ENCODE results near the gene PUS1.
A peak's percentile ranks its signal among the peaks of the same experiment; 100 is the strongest.
"Not testable (repeated sequence)": the region's sequence is repeated elsewhere in the genome, so short reads cannot be mapped to it uniquely, and the experiment has no call there.

PUS1 gene

DNA sequence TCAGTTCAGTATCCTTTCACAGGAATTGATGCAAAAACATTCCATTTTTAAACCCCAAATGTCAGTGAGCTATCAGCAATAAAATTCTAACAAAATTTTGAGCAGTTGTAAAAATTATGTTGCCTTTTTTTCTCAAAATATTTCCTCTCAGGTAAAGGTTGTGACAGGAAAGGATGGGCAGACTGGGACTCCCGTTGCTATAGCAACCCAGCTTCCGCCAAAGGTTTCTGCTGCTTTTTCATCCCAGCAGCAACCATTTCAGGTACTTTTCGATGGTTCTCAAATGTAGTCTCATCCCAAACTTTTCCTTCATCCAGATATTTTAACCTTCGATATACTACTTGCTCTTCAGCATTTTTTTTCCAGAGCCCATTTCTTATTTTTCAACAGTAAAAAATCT is 34.3 kb downstream of the PUS1 start:
- peak; percentile 40 for DNase-seq

DNA sequence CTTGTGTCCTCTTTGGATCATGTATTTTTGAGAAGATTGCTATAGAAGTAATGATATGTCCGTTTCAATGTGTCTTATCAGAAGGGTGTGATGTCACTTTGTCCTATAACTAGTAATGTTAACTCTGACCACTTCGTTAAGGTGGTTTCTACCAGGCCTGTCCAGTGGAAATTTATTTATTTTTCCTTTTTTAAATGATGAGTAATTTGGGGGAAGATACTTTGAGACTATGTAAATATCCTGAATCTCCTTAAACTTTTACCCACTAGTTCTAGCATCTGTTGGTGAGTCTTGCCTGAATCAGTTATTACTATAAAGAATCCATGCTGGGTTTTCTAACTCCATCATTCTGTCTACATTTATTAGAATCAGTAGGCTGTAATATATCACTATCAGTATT is 36.0 kb downstream of the PUS1 start:
- DNase-seq = no peak

DNA sequence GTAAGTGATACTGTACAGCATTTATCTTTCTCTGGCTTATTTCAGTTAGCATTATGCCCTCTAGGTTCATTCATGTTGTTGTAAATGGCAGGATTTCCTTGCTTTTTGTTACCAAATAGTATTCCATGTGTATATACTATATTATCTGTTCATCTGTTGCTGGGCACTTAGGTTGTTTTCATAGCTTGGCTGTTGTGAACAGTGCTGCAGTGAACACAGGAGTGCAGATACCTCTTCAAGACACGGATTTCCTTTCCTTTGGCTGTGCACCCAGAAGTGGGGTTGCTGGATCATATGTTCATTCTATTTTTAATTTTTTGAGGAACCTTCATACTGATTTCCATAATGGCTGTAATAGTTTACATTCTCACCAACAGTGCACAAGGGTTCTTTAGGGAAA is 42.1 kb downstream of the PUS1 start:
- DNase-seq = no peak

DNA sequence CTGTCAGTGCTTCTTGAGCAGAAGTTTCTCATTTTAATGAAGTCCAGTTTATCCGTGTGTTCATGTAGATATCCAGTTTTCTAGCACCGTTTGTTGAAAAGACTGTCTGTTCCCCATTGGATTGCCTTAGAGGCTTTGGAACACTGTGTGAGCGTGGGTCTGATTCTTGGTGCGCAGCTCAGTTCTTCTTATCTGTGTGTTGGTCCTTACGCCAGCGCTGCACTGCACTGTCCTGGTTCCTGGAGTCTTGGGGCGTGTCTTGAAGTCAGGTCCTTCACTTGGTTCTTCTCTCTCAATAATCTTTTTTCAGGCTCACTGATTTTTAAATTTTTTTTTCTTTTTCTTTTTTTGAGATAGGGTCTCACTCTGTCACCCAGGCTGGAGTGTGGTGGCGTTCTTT is 46.2 kb downstream of the PUS1 start:
- DNase-seq = no peak

DNA sequence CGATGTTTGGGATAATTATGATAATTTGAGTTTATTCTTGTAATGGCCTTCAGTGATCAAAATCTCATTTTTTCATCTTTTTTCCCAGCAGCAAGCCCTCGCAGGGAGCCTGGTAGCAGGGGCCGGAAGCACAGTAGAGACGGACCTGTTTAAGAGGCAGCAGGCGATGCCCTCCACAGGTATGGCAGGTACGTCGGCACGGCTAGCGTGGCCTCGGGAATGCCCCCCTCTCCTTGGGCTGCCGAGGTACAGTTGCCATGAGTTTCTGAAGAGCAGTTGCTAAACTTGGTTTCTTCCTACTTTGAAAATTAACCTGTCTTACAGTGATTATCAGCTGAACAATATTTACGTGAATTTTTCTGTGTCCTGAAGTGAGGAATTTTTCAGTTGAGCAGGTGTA is 50.5 kb downstream of the PUS1 start:
- DNase-seq = no peak

DNA sequence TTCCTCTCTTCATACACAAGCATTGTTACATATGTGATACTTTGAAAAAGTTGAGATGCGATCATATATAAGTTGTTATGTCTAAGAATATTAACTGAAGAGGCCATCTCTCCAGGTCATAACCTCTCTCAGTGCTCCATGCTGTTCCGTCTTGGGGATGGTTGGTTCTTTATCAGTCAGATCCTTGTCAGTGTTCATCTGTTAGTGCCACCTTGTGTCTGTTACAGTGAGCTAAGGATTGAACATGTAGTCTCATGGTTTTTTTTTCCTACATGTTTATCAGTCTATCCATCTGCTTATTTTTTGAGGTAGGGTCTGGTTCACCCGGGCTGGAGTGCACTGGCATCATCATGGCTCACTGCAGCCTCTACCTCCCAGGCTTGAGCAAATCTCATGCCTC is 51.2 kb downstream of the PUS1 start:
- no peak for DNase-seq

DNA sequence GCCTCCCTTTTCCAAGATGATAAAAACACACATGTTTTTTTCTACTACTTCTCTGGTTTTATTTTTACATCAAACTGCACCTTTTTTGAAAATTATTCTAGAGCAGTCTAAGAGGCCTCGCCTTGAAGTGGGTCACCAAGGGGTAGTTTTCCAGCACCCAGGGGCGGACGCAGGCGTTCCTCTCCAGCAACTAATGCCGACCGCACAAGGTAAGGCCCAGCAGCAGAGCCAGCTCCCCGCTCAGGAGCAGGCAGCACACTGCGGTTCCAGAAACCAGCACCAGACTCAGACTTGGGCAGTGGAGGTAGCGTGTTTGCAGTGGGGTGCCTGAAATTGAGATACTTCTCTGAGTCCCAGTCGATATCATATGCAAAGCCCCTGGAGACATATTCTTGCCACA is 52.3 kb downstream of the PUS1 start:
- DNase-seq = no peak

DNA sequence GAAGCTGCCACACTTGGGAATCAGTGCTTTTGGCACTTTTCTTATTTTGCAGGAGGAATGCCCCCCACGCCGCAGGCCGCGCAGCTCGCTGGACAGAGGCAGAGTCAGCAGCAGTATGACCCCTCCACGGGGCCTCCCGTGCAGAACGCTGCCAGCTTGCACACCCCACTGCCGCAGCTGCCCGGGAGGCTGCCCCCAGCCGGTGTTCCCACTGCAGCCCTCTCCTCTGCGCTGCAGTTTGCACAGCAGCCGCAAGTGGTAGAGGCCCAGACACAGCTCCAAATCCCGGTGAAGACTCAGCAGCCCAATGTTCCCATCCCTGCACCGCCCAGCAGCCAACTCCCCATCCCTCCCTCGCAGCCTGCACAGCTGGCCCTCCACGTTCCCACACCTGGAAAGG is 53.0 kb downstream of the PUS1 start:
- DNase-seq = no peak

DNA sequence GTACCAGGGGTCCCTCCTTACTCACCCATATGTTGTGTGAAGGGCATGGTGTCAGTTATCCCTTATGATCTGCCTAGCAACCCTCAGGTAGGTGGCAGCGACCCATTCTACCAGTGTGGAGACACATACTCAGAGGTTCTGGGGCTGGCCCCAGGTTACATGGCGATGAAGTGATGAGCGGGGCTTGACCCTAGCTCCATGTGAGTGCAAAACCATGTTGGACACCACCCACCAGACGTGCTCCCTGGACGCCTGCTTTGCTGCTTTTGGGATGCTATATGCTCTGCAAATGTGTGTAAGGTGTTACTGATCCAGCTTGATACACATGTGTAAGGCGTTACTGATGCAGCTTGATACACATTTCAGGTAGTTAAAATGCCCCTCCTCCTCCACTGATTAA is 54.0 kb downstream of the PUS1 start:
- no peak for DNase-seq

DNA sequence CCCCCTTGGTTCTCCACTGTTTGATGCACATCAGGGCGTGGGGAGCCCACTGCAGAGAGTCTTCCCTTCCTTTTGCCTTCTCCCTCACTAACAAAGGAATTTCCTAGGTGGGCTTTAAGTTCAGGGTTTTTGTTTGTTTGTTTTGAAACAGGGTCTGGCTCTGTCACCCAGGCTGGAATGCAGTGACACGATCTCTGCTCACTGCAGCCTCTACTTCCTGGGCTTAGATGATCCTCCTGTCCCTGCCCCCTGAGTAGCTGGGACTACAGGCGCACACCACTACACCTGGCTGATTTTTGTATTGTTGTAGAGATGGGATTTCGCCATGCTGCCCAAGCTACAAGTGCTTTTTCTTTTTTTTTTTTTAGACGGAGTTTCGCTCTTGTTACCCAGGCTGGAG is 54.5 kb downstream of the PUS1 start:
- no peak for DNase-seq

DNA sequence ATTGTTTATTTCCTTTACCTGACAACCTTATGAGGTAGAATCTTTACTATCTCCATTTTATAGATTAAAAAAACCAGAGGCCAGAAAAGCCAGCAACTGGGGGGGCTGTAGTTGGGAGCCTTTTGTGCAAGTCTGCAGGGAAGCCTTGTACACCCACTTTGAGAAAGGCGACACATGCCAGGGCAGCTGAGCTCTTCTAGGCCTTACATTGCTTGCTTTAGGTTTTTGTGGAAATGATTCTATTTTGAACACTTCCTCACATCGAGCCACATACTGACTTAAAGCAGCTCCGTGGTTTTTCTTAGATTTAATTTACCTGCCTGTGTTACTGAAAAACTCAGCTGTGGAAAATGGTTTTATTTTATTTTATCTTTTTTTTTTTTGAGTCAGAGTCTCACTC is 55.3 kb downstream of the PUS1 start:
- DNase-seq = no peak

DNA sequence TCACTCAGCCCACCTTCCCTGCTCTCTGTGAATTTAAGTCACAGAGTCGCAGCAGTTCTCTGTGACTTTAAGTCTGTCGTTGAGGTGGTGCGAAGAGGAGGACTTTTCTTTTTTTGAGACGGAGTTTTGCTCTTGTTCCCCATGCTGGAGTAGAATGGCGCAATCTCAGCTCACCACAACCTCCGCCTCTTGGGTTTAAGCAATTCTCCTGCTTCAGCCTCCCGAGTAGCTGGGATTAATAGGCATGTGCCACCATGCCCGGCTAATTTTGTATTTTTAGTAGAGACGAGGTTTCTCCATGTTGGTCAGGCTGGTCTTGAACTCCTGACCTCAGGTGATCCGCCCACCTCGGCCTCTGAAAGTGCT is 56.4 kb downstream of the PUS1 start:
- DNase-seq = not testable (repeated sequence)

DNA sequence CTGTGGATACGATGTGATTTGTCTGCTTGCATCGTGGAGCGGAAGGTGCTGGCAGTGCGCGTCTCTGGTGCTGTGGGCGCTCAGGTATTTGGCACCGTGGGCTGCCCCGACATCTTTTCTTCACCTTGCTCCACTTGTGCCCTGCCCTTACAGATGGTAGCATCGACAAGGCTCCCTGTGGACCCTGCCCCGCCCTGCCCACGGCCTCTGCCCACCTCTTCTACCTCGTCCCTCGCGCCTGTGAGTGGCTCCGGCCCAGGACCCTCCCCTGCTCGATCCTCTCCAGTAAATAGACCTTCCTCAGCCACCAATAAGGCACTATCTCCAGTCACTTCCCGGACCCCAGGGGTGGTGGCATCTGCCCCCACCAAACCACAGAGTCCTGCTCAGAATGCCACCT is 57.3 kb downstream of the PUS1 start:
- DNase-seq = no peak

DNA sequence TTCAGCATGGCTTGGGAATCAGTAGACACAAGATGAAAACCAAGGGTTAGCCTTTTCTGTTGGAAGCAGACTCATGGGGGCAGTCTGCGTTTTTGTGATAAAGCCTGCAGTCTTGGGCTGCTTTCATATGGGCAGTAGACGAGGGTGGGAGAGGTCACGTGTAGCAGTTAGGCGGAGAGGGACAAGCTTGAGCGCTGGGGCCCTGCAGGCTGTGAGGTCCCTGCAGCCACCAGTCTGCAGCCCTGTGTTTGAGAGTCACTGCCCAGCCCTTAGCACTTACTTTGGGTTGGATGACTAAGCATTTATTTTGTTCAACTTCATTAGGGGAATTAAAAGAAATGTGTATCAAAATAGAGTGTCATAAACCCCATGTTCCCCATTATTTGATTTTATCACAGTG is 57.8 kb downstream of the PUS1 start:
- no peak for DNase-seq

DNA sequence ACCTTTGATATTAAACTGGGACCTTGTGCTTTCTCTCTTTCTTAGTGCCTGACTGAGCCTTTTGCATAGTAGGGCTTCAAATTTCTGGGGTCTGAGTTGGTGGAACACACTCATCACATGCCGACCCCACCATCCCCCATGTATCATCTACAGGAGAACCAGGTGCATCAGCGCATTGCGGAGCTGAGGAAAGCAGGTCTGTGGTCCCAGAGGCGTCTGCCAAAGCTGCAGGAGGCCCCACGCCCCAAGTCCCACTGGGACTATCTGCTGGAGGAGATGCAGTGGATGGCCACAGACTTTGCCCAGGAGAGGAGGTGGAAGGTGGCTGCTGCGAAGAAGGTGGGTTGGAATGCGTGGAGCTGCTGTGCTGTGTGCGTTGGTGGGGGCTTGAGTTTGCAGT is 58.5 kb downstream of the PUS1 start:
- no peak for DNase-seq

DNA sequence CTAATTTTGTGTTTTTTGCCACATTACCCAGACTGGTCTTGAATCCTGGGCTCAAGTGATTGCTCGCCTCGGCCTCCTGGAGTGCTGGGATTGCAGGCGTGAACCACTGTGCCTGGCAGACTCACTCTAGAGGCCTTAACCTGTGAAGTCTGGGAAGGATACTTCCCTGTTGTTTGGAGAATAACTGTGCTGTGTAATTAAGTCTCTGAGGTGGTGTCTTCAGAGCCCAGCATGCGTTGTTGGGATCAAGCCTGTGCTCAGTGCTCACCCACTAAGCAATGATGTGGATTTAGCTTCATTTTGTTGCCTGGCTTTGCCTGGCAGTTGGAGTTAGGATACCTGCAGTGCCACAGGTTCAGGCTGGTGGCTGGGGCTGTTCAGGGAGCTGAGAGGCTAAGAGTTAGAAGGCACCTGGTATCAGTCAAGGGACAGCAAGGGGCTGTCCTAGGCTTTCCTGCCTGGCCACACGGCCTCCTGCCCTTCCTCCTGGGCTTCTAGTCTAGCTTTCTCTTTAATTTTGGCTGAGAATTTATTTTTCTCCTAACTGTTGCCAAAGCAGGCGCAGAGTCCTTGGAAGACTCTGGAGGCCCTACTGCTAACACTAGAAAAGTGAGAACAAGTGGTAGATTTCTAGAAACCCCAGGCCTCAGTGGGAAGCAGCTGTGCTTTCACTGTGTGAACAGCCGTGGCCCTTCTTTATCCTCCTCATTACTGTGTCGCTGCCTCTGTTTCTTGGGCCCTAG is 59.1 kb downstream of the PUS1 start:
- DNase-seq = no peak

DNA sequence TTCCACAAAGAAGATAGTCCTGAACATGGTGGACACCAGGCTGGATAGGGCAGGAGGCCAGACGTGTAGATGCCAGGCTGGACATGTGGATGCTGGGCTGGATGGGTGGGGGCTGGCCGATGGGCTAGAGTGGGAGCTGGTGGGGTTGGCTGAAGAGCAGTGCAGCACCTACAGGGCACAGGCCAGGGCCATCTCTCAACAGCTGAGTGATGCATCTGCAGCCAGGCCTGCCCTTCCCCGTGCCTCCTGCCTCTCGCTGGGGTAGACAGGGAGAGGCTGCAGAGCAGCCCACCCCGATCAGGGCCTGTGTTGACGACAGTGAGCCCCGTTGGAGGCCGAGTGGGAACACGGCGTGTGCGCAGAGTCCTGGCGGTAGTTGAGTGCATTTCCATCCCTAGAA is 59.9 kb downstream of the PUS1 start:
- DNase-seq = no peak

DNA sequence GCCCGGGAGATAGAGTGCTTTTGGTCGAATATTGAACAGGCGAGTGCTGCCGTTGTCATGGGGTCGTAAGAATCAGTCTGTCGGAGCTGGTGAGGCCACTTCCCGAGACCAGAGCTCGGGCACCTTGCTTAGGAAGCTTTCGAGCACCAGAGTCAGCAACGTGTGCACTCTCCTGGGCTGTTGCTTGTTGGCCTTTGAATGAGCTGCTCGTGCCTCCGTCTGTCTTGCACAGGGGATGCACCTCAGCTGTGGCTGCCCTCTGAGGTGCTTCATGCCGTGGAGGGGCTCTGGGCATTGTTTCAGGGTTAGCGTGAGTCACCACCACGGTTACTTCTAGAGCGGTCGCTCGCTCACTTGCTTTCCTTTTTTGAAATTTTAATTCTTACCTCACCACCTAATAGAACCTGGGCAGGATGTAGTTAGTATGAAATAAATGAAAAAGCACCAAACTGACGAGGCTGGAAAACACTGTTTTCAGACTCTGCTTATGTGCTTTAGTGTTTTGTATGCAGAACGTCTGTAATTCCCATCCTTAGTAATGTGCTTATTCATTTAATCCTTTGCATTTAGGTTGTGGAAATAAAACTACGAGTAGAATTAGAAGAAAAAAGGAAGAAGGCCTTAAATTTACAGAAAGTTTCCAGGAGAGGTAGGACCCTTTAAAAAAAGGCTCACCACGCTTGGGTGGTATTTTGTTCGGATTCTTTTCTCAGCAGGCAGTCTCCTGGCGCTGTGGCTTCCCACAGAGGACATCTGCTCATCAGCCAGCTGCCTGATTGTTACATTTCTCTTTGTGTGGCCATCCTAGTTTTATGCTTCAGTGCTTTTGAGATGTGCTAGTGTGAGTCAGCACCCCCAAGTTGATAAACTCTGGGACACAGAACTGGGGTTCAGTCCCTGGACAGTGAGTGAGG is 61.2 kb downstream of the PUS1 start:
- DNase-seq = no peak

DNA sequence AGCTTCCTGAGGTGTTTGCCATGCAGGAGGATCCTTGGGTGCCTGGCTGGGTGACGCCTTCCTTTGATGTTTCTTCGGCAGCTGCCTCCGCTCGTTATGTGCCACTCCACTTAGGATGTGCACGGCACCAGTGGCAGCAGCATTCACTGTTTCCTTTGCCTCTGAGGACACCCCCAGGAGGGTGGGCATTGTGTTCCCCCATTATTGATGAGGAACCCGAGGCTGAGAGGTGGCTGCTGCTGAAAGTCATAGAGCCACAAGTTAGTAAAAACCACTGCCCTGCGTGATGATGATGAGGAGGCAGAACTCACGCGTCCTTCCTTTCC is 61.9 kb downstream of the PUS1 start:
- no peak for DNase-seq

DNA sequence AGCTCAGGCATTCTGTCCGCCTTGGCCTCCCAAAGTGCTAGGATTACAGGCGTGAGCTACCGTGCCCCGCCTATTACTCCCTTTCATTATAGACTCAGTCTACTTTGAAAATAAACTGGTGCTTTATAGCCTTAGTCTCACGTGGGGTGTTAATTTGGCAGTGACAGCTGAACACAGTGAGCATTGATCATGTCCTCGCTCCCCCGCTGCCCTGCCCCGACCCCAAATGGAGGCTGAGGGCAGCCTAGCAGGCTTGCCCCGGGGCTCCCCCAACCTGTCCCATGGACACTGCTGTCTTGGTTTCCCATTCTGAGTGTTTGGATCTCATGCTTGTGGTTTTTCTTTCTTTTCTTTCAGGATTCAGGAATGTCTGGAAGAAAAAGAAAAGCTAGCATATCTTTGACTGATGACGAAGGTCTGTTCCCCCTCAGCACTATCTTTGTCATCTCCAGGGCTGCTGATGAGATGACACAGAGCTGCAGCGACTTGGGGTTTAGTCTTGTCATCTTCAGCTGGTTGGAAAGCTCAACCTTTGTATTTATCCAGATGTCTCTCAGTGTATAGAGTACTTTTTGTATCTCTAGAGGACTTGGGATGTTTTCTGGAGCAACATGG is 62.8 kb downstream of the PUS1 start:
- no peak for DNase-seq

DNA sequence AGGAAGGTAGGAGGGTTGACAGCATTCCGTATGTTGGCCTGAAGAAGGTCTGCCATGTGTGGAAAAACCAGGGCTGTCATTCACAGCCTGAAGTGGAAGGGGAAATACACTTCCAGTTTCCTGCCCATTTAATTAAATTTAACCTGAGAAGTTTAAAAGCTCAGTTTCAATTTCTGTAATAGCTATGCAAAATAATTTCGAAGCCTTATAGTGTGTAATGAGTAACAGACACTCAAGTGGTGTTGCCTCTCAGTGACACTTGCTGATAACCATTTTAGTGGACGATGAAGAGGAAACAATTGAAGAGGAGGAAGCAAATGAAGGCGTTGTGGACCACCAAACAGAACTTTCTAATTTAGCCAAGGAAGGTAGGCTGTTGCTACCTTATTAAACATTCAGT is 65.5 kb downstream of the PUS1 start:
- no peak for DNase-seq
